ENCODE results near the gene NUP42. TPM values are rescaled to one million over a fixed set of nuclear protein-coding genes. Genes with fewer than 3 reads are reported as not detected.
"Not testable (repeated sequence)": the region's sequence is repeated elsewhere in the genome, so short reads cannot be mapped to it uniquely, and the experiment has no call there.

The NUP42 gene
- total RNA-seq, 4 donors from 2014 or later: 16.6 to 31.6 (median 23.6) TPM

GRCh38 chr7:23184709-23185359, 3.0 kb downstream of the NUP42 start:
- TF ChIP-seq CTCF (IDR thresholded peaks at IDR 0.05): peak; percentile 32 to 42 (median 37)
- TF ChIP-seq EP300 (IDR thresholded peaks at IDR 0.05): no peak
- Histone ChIP-seq H3K27me3 (no peaks in the 10 kb centered on the region), H3K4me1 (peaks cover 19 to 39% (median 31%) of the 10 kb centered on the region in 4 donors), H3K9me3 (no peaks in the 10 kb centered on the region), H3K36me3 (peaks cover 10 to 44% (median 32%) of the 10 kb centered on the region in 4 donors), H3K27ac (replicated peaks in 1 of 4) (no peak overlapping the region), H3K4me3 (no peak overlapping the region)
- DNase-seq (ENCODE audit: extremely low spot score): no peak
- intact Hi-C loops (cut with DNase I): loop anchor here (10.0 kb wide), 1 partner anchor 110 kb away; the partner anchor contains the start of gene MALSU1
- 75% methylated on average over 4 of the region's 4 CpGs for WGBS

- WGBS: 75% methylated on average over 1 of the region's 1 CpG
- Histone ChIP-seq H3K27ac (replicated peaks in 1 of 4) (no peak overlapping the region), H3K4me1 (peaks cover 19 to 37% (median 30%) of the 10 kb centered on the region in 4 donors), H3K36me3 (peaks cover 10 to 56% (median 37%) of the 10 kb centered on the region in 4 donors), H3K9me3 (no peaks in the 10 kb centered on the region), H3K4me3 (no peak overlapping the region), H3K27me3 (no peaks in the 10 kb centered on the region)
- intact Hi-C loops (cut with DNase I): loop anchor here (10.0 kb wide), 1 partner anchor 109 kb away; the partner anchor contains the start of gene MALSU1
- DNase-seq (ENCODE audit: extremely low spot score): no peak
- TF ChIP-seq CTCF (IDR thresholded peaks at IDR 0.05) (no peak), POLR2A (IDR thresholded peaks at IDR 0.05; ENCODE audit: low read depth) (no peak), EP300 (IDR thresholded peaks at IDR 0.05) (no peak), POLR2AphosphoS5 (IDR thresholded peaks at IDR 0.05) (no peak)
Measured at GRCh38 chr7:23185980-23186379, 4.1 kb downstream of the NUP42 start.

GRCh38 chr7:23191022-23191421, 9.2 kb downstream of the NUP42 start:
- Histone ChIP-seq H3K27me3 (no peaks in the 10 kb centered on the region), H3K27ac (replicated peaks in 1 of 4) (no peak overlapping the region), H3K4me3 (no peak overlapping the region), H3K36me3 (peaks cover 10 to 81% (median 60%) of the 10 kb centered on the region in 4 donors), H3K4me1 (peaks cover 0 to 3% (median 0%) of the 10 kb centered on the region in 4 donors), H3K9me3 (no peaks in the 10 kb centered on the region)
- intact Hi-C loops (cut with DNase I): no loop called here
- TF ChIP-seq POLR2A (IDR thresholded peaks at IDR 0.05; ENCODE audit: low read depth) (no peak), CTCF (IDR thresholded peaks at IDR 0.05) (no peak), EP300 (IDR thresholded peaks at IDR 0.05) (no peak), POLR2AphosphoS5 (IDR thresholded peaks at IDR 0.05) (no peak)
- DNase-seq (ENCODE audit: extremely low spot score): no peak
- WGBS: 79% methylated on average over 2 of the region's 2 CpGs

GRCh38 chr7:23193650-23194227, 11.9 kb downstream of the NUP42 start:
- H3K27ac ChIP-seq (replicated peaks in 1 of 4); H3K27me3 ChIP-seq; H3K4me1 ChIP-seq; H3K9me3 ChIP-seq; H3K4me3 ChIP-seq; intact Hi-C loops (cut with DNase I); DNase-seq (ENCODE audit: extremely low spot score): not testable (repeated sequence)
- peaks cover 9 to 82% (median 52%) of the 10 kb centered on the region in 4 donors for H3K36me3 ChIP-seq
- 96% methylated on average over 13 of the region's 27 CpGs for WGBS

GRCh38 chr7:23196306-23196705, 14.5 kb downstream of the NUP42 start:
- Histone ChIP-seq H3K4me3 (no peak overlapping the region), H3K27ac (replicated peaks in 1 of 4) (no peak overlapping the region), H3K27me3 (no peaks in the 10 kb centered on the region), H3K4me1 (no peaks in the 10 kb centered on the region), H3K36me3 (peaks cover 32 to 84% (median 56%) of the 10 kb centered on the region in 4 donors), H3K9me3 (no peaks in the 10 kb centered on the region)
- TF ChIP-seq CTCF (IDR thresholded peaks at IDR 0.05): no peak
- TF ChIP-seq POLR2A (IDR thresholded peaks at IDR 0.05; ENCODE audit: low read depth): no peak
- TF ChIP-seq EP300 (IDR thresholded peaks at IDR 0.05): no peak
- no peak for TF ChIP-seq POLR2AphosphoS5 (IDR thresholded peaks at IDR 0.05)
- intact Hi-C loops (cut with DNase I): no loop called here
- 48% methylated on average over 5 of the region's 5 CpGs for WGBS
- no peak for DNase-seq (ENCODE audit: extremely low spot score)

GRCh38 chr7:23197745-23198144, 15.9 kb downstream of the NUP42 start:
- H3K4me1 ChIP-seq; H3K27me3 ChIP-seq; intact Hi-C loops (cut with DNase I); H3K4me3 ChIP-seq; H3K9me3 ChIP-seq; DNase-seq (ENCODE audit: extremely low spot score); H3K27ac ChIP-seq (replicated peaks in 1 of 4): not testable (repeated sequence)
- H3K36me3 ChIP-seq: peaks cover 39 to 84% (median 57%) of the 10 kb centered on the region in 4 donors
- 95% methylated on average over 5 of the region's 5 CpGs for WGBS

Data from esophagus muscularis mucosa (tissue), 4 donors.